Ammon's horn (tissue), 1 donor: ENCODE results near the gene CNN1.
"Not testable (repeated sequence)": the region's sequence is repeated elsewhere in the genome, so short reads cannot be mapped to it uniquely, and the experiment has no call there.

Source experiments
- DNase-seq: peaks from one replicate; pipeline ENCODE4 v3.0.0-alpha.2; 2016; ENCODE audit warnings: low spot score

Gene CNN1

DNA sequence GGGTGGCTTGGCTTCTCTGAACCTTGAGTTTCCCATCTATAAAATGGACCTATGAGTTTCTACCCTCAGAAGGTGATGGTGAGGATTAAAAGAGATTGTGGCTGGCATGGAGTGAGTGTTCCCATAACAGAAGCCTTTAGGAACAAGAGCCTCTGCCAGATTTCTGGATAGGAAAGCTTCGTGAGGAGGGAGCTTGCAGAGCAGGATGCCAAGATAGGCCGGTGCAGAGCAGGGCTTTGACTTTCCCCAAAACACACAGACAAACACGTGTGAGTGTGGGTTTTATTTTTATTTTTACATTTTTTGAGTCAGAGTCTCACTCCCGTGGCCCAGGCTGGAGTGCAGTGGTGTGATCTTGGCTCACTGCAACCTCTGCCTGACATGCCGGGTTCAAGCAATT is 3.7 kb upstream of the CNN1 start:
- DNase-seq: no peak

DNA sequence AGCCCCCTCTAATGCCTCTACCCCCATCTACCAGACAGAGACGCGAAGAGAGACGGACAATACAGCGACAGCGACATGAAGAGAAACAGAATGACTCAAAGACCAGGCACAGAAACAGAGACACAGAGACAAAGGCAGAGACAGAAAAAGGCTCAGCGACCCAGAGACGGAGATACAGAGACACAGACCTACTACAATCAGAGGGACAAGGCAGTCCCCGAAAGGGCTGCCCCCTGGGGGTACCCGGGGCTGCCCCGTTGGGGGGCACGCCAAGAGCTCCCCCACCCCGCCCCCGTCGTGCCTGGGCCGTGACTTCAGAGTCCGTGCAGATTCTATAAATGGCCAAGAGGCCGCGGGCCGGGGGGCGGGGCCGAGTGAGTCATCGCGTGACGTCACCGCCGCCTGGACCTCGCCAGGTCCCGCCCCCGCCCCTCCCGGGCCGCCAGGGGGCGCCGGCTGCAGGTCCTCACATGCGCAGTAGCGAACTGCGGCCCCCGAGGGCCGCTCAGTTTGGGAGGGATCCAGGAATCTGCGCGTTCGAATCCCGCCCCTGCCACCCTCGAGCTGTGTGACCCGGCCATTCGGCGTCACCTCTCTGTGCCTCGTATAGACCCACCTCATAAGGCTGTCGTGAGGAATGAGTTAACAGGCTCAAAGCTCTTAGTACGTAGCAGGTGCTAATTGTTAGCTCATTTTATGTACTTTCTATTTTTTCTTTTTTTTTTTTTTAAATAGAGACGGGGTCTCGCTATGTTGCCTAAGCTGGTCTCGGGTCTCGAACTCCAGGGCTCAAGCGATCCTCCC is 2.7 kb upstream of the CNN1 start:
- peak; percentile 85 for DNase-seq

DNA sequence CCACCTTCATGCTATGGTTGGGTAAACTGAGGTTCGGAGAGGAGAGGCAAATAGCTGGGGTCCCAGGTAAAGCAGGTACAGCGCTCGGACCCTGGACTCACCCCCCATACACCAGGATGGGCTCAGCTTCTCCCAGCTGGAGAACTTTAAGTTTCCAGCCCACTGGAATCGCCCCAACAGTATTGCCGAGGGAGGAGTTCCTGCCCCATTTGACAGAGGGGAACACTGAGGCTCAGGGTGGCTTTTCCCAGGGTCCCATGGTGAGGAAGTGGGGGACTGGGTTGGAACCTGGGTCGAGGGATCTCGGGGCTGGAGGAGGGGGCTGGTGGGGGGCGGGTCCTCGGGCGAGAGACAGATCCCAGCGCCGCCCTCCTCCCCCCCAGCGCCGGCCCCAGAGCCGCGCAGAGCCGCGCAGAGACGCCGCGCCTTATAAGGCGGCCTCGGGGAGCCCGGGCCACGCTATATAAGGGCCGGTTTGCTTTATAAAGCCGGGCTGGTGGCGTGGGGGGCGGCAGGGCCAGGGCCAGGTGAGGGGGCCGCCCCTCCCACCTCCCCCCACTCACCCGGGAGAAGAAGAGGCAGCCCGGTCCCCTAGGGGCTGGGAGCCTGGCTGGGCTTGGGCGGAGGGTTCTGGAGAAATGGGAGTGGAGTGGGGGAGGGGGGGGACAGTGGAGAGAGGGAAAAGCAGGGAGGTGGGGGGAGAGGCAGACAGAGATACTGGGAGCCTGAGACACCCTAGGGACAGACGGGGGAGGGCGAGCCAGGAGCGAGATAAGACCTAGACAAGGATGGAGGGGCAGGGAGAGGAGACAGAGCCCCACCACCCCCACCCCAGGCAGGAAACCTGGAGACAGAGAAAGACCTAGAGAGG is 1.1 kb downstream of the CNN1 start:
- DNase-seq: no peak

DNA sequence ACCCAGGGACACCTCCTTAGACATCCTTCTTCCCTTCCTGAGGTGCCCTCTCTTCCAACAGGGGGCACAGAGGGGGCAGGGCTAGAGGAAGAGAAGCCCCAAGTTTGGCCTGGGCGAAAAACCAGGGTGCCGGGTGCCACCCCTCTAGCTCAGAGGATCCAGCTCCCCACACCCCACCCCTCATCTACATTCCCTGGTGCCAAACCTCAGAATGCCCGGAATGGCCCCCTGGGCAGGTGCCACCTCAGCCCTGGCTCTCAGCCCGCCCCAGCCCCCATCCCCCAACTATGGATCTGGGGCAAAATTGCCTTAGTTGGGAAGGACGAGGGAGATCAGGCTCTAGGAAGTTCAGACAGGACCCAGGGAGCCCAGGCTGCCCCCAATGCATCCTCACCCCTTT is 2.0 kb downstream of the CNN1 start:
- DNase-seq: no peak

DNA sequence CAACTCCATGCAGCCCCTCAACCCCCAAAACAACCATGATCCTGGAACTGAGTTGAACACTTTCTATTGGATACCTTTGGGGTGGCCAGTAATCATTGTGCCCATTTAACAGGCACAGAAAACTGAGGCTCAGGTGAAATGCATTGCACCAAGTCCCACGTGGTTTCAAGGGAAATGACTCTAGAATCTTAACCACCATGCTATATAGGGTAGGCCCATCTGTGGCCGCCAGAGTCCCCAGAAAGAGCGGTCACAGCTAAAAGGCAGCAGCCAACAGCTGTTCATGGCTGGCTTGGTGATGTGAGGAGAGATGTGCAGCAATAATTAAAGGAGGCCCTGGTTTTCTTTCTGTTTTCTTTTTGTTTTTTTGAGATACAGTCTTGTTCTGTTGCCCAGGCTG is 2.6 kb downstream of the CNN1 start:
- no peak for DNase-seq

DNA sequence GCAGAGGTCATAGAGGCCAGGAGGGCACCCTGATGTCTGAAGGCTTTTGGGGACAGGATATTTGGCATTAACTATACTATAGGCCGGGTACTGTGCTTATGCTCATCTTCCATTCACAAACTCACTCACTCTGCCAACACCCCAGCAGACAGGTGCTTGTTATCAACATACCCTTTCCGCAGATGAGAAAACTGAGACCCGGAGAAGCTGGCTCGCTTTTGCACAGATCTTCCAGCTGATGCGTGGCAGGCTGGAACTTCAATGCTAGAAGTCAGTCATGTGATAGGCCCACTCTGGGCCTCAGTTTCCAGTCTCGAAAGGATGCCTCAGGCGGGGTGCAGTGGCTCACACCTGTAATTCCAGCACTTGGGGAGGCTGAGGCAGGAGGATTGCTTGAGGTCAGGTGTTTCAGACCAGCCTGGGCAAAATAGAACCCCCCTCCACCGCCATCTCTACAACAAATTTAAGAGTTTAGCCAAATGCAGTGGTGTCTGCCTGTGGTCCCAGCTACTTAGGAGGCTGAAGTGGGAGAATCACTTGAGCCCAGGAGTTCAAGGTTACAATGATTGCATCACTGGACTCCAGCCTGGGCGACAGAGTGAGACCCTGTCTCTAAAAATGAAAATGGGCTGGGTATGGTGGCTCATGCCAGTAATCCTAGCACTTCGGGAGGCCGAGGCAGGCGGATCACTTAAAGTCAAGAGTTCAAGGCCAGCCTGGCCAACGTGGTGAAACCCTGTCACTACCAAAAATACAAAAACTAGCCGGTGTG is 9.5 kb downstream of the CNN1 start:
- DNase-seq: no peak

DNA sequence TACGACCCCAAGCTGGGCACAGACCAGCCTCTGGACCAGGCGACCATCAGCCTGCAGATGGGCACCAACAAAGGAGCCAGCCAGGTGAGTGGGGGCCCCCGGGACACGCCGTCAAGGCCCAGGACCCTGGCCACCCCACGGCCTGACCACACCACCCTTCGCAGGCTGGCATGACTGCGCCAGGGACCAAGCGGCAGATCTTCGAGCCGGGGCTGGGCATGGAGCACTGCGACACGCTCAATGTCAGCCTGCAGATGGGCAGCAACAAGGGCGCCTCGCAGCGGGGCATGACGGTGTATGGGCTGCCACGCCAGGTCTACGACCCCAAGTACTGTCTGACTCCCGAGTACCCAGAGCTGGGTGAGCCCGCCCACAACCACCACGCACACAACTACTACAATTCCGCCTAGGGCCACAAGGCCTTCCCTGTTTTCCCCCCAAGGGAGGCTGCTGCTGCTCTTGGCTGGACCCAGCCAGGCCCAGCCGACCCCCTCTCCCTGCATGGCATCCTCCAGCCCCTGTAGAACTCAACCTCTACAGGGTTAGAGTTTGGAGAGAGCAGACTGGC is 10.8 kb downstream of the CNN1 start:
- DNase-seq: no peak

DNA sequence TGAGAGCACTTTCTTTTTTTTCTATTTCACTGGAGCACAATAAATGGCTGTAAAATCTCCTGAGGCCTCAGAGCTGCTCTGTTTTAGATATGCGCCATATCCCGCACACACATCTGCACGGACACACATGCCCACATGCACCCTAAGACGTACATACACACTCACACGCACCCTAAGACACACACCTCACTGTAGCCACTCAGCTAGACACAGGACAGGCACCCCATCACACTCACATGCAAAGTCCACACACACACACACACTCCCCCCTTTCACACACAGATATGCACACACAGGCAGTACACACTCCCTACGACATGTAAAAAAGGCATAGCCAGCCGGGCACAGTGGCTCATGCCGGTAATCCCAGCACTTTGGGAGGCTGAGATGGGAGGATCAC is 11.6 kb downstream of the CNN1 start:
- no peak for DNase-seq

DNA sequence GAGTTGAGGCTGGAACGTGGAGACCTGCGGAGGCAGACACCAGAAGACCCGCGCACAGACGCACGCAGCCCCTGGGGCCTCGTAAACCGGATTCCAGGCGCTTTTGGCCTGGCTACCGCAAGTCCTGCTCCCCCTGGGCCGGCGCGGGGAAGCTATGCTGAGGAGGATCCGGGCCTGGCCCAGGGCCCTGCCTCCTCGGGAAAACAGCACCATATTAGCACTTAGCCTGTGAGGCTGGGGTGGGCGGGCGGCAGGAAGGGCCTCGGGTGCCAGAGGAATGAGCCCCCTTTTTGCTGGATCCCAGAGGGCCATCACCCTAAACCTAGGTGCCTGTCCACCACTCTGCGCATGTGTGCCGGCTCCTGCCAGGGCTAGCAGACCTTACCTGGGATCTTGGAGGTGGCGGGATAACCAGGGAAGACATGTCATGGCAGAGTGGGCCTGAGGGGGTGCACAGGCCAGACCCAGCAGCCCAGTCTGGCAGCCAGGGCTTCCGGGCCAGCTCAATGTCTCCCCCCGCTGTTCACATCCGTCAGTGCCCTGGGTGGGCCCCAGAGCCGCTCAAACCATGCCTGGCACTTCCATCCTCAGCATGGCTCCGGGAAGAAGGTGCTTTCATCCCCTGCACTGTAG is 13.1 kb downstream of the CNN1 start:
- no peak for DNase-seq

DNA sequence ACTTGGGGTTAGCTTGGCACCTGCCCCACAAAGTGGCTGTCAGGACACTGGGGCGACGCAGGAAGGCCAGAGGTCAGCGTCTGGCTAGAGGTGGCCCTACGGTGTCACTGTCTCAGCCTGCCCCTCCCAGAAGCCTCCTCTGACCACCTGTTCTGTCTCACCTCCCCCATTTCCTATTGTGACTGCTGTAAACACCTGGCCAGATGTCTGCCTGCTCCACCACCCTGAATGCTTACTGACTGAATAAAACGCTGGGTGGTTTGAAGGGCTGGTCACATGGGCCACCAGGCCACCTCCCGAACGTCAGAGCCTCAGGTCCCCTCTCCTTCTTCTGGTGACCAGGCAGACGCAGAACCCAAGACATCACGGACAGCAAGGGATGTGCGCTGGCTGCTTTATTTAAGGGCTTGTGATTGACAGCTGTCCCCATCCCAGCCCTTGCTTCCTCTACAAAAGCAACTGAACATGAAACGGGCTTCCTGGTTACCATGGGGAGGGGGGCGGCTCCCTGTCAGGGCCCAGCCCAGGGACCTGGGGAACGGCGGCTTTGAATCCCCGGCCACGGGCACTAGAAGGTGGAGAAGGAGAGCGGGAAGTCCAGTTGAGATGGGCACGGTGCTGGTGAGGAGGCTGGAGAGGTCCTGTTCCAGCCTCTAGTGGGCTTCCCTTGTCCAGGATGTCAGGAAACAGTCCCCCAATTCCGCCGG is 14.2 kb downstream of the CNN1 start:
- no peak for DNase-seq

DNA sequence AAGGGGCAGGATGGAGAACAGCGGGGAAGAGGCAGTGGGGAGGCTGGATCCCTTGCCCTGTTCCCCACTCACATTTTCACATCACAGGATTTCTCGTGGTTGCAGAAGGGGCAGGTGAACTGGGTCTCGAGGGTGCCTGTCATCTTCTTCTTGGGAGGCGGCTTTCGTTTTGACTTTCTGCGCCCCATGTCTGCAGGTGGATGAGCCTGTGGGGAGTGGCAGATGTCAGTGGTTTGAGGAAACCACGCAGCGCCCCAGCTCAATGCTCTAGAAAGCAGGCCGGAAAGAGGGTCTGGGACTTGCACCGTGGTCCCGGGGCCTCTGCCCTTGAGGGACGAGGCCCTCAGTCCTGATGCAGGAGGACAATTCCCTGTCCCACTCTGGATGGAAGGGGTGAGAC is 15.5 kb downstream of the CNN1 start:
- no peak for DNase-seq

DNA sequence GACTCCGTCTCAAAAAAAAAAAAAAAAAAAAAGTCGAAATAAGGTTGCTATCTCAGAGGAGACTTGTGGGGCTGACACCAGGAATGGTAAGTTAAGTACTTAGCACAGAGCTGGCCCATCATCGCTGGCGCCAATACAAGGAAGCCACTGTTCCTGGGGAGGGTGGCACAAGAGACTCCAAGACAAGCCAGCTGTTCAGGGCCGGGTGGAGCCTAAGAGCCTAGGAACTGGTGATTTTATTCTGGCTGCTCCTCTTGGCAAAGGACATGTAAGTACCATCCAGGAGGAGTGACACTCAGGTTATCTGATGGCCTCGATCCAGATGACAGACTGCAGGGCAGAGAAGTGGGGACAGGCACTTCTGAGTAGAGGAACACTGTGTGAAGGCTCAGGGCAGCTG is 16.6 kb downstream of the CNN1 start:
- DNase-seq: peak; percentile 44

DNA sequence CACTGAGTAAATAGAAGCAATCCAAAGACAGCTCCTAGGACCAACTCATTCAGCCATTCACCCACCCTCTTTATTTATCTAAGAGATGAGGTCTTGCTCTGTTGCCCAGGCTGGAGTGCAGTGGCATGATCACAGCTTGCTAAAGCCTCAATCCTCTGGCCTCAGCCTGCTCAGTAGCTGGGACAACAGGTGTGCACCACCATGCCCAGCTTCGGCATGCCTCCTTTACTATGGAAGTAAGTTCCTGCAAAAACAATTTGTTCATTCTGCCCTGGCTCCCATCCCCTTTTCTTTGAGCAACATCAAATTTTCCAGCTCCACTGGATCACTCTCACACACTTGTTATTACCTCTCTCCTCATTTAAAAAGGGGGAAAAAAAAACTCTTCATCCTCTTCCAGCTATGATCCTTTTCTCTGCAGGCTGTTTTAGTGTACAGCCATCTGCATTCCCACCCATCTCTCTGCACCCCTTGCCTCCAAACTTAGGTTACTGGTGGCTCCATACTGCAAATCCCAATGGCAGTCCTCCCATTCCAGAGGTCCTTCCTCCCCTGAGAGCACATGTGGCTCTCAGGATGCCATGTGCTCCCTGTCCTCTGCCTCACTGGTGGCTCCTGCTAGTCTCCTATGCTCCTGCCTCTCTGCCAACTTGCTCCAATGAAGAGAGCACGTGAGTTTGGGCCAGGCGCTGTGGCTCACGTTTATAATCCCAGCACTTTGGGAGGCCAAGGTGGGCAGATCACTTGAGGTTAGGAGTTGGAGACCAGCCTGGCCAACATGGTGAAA is 18.2 kb downstream of the CNN1 start:
- no peak for DNase-seq

DNA sequence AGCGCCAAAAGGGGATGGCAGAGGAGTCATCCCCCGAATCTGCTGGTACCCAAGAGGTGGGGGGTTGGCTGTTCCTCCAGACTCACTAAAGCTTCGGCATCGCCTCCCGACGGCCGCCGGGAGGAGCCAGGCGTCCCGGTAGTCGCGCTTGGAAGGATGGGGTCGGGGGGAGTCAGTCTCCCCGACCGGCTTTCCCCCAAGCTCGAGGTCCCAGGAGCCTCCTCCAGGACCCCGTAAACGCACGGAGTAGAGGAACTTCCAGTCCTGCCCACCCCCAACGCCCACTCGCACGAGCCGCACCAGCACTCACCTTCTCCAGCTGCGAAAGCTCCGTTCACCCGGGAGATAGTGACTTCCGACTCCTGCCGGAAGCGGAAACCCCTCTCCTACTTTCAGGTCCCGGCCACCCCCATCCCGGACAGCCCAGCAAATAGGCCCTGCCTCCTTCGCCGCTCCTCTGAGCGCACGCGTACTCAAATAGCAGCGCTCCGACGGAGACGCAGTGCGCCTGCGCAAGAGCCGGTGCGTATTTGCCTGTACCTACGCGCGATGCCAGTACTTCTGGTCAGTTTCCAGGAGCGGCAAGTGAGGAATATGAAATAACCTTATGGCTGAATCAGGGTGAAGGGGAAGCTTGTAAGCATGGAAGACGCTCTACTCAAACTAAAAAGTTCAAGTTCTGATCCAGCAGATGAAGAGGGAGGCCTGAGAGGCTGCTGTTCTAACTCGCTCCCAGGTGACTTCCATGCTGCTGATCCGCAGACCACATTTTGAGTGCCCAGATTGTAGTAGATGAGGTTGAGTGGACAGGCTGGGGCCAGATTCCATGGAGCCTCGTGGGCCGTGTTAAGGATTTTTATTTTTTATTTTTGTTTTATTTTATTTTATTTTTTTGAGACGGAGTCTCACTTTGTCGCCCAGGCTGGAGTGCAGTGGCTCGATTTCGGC is 20.5 kb downstream of the CNN1 start, which contains the start of gene ELOF1:
Gene ELOF1, minus strand, starts transcription at position 350 of the 948 bp plus-strand sequence. CDS start 4,883 bp downstream, outside the sequence.
- DNase-seq: peak; percentile 99

DNA sequence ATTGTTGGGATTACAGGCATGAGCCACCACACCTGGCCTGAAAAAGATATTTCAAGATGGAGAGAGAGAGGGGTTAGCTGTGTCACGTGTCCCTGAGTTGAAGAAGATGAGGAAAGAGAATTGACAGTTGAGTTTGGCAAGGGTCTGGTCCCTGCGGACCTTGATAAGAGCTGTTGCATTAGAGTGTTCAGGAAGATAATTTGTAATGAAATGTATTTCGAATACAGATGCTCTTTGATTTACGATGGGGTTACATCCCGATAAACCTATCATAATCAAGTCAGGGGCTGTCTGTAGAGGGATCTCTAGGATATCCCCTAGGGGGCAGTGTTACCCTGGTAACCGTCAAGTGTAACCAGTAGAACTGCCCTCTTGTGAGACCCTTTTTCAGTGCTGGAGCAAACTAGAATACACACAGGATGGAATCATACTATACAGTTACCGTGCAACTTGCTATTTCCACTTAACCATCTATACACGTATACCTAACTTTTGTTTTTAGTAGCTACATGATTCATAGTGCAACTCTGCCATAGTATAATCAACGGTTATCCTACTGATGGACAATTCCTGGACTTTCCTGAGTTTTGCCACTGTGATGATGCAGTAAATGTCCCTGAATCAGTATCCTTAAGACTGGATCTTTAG is 21.9 kb downstream of the CNN1 start:
- peak; percentile 78 for DNase-seq

DNA sequence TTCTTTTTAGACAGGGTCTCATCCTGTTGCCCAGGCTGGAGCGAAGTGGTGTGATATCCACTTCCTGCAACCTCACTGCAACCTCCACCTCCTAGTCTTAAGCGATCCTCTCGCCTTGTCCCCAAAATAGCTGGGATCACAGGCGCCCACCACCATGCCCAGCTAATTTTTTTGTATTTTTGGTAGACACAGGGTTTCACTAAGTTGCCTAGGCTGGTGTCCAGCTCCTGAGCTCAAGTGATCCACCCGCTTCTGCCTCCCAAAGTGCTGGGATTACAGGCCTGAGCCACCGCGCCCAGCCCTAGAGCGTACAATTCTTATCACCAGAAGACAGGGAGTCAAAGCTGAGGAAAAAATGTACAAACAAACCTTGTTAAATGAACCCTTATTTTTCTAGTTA is 24.9 kb downstream of the CNN1 start:
- DNase-seq: no peak

DNA sequence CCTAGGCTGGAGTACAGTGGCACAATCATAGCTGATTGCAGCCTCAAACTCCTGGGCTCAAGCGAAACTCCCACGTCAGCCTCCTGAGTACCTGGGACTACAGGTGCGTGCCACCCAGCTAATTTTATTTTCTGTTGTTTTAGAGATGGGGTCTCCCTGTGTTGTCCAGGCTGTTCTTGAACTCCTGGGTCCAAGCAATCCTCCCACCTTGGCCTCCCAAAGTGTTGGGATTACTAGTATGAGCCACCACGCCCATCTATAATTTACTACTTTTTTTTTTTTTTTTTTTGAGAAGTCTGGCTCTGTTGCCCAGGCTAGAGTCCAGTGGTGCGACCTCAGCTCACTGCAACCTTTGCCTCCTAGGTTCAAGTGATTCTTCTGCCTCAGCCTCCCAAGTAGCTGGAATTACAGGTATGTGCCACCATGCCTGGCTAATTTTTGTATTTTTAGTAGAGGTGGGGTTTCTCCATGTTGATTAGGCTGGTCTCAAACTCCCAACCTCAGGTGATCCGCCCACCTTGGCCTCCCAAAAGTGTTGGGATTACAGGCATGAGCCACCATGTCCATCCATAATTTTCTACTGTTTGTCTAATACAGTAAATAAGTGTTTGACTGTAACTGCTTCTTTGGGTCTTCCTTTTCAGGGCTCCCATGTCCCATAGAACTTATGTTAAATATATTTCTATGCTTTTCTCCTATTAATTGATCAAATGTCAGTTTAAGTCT is 25.6 kb downstream of the CNN1 start:
- not testable (repeated sequence) for DNase-seq

DNA sequence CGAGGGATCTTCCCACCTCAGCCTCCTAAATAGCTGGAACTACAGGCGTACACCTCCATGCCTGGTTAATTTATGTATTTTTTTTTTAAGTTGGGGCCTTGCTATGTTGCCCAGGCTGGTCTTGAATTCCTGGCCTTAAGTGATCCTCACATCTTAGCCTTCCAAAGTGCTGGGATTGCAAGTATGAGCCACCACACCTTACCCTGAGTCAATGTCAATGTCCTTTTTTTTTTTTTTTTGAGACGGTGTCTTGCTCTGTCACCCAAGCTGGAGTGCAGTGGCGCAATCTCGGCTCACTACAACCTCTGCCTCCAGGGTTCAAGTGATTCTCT is 27.0 kb downstream of the CNN1 start:
- DNase-seq: not testable (repeated sequence)
